ENCODE results near the gene TBC1D22A.

TBC1D22A gene

GRCh38 chr22:47197773-47198500, 435.5 kb downstream of the TBC1D22A start:
- DNase-seq: peak; percentile 49

DNA sequence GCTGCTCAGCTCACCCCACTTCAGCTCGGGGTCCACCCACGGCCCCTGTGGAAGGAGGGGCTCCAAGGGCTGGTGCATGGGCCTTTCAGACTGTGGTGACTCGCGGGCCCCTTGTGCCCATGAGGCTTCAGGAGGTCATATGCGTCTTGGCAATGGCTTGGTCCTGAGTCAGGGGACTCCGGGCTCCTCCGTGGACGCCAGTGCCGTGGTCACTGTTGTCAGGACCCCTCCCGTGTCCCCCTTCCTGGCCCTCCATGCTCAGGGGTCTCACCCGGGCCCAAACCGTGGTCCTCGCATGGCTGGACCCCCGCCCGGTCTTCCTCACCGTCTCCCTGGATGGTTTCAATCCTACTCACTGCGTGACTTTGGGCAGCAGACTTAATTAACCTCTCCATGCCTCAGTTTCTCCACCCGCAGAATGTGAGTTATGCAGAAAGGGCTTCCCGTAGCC, 436.4 kb downstream of the TBC1D22A start:
- peak; percentile 55 for DNase-seq

GRCh38 chr22:47199261-47199978, 437.0 kb downstream of the TBC1D22A start:
- DNase-seq: peak; percentile 48

GRCh38 chr22:47199979-47200272, 437.5 kb downstream of the TBC1D22A start:
- DNase-seq: no peak

DNA sequence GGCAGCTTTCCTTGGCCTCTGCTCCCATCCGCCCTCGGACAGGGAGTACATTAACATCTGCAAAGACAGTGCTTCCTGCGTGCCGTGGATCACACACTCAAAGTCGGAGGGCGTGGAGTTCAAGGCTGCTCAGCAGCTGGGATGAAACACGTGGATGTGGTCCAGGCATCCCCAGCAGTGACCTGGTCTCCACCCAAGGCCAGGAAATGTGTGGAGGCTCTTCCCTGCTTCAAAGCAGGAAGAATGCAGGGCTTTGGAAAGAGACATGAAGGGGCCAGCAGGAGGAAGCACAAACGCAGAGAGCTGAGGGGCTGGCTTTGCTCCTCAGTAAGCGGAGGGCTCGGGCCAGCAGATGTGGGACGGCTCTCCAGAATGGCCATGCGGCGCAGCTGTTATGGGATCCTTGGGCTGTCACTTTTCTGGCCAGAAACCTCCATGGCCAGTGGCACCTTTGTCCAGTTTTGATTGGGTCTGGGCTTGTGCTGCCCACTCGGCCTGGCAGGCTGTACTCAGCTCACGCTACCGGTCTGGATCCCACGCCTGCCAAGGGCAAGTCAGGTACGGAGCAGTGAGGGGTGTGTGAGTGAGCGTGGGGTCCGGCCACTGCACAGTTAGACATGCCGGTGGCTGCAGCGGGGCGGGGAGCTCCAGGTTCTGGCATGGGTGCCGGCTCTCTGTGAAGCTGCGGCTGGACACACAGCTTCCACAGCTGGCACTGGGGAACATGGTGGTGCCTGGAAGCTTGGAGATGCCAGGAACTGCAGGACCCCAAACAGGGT, 438.0 kb downstream of the TBC1D22A start:
- DNase-seq: peak; percentile 49

DNA sequence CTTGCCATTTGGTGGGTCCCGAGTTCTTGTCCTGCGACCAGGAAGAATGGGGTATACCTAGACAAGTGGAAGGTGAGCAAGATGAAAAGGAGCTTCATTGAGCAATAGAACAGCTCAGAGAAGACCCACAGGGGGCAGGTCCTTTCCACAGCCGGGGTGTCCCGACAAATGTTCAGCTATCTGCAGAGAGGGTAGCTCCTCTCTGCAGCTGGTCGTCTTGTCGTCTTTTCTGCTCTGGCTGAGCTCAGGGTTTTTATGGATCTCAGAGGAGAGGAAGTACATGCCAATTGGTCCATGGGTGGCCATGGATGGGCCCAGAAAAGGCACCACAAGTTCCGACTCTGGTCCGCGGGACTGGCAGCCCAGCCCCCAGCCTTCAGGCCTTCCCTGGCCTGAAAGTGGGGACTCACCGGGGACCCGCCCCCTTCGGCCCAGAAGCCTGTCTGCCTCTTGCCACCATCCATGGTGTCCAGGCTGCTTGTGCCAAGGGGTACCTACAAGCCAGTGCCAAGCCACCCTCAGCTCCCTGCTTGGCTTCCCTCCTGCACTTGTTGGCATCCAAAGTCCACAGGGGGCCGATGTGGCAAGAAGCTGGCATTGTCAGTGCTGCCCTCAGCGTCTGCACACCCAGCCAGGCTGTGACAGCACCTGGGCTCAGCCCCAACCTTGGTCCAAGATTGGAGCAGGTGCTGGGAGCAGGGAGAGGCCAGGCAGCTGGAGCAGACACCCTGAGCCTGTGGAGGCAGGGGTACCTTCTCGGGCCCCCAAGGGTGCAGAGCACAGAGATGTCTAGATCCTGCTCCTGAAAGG, 438.9 kb downstream of the TBC1D22A start:
- DNase-seq: peak; percentile 49

DNA sequence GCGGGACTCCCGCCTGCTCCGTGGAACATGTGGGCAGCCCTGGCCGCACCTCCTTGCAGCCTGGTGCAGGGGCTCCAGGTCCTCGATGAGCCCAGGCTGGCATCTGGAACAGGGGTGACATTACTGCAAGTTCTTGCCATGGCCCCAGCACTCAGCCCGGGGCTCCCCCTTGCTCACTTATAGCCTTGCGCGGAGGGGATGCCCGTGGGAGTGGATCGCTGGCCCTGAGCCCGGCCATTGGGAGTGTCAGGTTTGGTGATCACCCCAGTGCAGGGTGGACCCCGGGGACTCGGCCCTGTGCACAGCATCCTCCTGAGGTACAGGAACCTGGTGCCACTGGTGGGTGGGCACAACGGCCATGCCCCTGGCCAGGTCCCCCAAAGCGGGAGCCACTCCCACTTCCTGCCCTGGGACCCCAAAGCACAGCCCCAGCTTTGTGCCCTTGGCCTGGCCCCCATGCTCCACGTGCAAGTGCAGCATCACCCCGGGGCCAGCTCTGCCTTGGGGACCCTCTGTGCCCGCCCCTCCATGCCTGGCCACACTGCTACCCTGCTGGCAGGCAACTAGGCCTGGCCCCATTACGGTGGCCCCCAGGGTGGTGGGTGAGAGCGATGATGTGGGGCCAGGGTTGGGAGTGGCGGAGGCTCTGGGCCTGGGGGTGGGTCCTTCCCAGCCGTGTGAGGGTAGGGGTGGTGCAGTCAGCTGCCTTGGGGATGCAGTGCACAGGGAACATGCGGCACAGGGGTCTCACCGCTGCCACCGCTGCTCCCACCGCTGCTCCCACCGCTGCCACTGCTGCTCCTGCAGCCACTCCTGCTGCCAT, 439.8 kb downstream of the TBC1D22A start:
- peak; percentile 52 for DNase-seq

DNA sequence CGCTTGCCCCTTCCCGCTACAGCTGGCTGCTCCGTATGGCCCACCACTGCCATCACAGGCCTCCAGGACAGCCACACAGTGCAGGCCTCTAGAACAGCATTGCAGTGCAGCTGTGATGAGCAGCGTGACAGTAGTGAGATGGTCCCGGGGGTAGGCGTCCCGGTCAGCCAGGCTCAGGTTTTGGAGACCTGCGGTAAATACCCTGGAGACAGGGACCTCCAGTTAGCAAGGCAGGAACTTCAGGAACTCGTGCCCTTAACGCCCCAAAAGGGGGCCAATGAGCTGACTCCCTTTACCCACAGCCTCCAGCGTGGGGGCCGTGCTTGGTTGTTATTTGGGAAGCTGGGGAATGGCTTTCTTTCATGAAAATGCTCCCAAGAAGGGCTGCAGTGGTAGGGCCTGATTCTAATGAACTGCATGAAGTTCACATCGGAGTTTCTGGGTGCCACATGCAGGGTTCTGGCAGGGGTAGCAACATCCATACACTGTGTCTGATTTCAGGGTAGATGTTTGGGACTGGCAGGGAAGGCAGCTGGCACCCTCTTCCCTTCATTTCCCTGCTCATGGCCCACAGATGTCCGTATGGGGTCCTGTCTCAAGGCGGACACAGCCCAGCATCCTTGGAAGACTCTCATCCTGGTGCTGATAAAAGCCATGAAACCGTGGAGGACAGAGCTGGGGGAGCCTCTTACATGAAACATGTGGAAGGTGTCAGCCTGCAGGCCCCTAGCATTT, 440.5 kb downstream of the TBC1D22A start:
- DNase-seq: peak; percentile 28

- peak; percentile 54 for DNase-seq
Observed at GRCh38 chr22:47203554-47203991, 441.1 kb downstream of the TBC1D22A start.

DNA sequence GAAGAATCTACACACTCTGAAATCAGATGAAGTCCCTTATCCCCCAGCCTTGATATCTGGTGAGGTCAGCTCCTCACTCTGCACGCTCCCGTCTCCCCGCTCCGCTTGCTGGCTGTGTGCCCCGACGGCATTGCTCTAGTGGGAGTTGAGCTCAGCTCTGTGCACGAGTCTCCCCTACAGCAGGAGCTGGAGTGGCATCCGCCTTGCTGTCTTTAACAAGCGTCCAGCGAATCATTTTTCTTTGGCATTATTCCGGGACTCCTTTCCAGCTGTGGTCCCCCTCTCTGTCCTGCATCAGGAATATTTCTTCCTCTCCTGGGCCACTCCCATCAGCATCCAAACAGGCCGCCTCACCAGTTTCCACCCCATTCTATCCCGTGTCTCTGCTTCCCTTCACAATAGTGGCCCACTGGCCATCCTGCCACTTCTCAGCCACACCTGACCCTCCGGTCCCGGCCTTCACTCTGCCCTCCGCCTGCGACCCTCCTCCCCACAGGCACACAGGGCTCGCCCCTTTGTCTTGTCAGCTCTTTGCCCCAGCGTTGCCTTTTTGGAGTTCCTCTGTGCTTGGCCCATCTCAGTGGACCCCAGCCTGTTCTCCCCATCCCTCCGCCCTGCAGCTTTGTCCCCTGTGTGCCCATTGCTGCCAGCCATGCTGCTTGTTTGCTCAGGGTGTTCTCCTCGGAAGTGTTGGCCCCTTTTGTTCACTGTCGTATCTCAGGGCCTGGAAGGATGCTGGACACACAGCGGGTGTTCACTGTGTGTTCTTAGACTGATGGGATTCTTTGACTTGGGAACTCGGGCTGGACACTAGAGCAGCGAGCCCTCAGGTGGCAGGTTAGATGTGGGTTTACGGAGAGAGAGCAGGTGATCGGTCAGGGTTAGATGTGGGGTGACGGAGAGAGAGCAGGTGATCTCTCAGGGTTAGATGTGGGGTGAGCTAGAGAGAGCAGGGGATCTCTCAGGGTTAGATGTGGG, 441.8 kb downstream of the TBC1D22A start:
- peak; percentile 48 for DNase-seq

DNA sequence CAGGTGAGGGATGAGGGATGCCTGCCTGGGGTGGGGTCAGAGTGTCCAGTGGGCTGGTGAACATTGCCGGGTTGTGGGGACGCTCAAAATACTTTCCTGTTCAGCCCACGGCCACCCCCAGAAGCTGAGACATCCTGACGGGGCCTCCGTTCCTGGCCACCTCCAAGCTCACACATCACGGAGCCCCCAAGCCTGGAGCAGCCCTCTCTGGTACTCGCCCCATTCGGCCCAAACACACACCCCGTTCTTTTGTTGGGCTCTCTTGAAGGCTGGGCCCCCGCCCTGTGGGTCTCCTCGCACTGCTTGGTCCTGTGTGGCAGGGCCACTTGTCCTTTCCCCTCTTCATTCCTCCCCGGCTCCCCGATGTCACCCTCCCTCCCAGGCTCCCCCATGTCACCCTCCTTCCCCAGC, 442.6 kb downstream of the TBC1D22A start:
- DNase-seq: peak; percentile 31

DNA sequence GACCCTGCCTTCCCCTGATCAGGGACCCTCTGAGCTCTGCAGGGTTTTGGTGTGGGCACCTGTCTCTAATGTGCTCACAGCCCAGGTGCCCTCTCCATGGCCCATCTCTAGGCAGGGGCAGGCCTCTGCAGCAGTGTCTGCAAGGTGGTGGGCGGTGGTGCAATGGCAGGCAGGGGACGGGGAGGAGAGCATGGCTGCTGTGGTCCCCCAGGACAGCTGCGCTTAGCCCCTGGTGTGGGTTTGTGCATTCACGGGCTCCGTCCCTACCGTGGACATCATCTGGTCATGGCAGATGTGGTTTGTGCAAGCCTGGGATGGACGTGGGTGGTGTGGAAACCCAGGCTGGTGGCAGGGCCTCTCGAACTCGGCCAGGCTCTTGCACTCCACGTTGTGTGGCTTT, 443.1 kb downstream of the TBC1D22A start:
- peak; percentile 36 for DNase-seq

GRCh38 chr22:47206164-47206563, 443.7 kb downstream of the TBC1D22A start:
- no peak for DNase-seq

GRCh38 chr22:47206666-47207218, 444.3 kb downstream of the TBC1D22A start:
- no peak for DNase-seq

- DNase-seq: no peak
Observed at GRCh38 chr22:47207387-47207786, 444.9 kb downstream of the TBC1D22A start.

- peak; percentile 48 for DNase-seq
Observed at GRCh38 chr22:47207846-47208554, 445.6 kb downstream of the TBC1D22A start.

DNA sequence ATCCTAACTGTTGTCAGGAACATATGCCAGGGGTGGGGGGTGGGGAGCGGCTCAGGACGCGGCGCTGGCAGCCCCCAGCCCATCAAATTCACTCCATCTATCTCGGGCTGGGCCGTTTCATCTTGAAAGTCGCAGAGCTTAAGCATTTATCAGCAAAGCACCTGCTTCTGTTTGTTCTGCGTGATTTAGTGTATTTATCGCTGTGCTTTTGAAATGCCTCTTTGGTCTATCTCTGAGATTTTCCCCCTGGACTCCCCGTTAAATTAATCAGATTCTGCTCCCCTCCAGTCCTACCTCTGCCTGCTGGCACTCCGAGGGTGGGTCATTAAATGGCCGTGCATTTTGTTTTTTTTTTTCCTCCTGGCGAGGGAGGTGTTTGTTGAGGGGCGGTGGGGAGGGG, 446.2 kb downstream of the TBC1D22A start:
- DNase-seq: no peak

- DNase-seq: no peak
Observed at GRCh38 chr22:47209040-47209514, 446.6 kb downstream of the TBC1D22A start.

DNA sequence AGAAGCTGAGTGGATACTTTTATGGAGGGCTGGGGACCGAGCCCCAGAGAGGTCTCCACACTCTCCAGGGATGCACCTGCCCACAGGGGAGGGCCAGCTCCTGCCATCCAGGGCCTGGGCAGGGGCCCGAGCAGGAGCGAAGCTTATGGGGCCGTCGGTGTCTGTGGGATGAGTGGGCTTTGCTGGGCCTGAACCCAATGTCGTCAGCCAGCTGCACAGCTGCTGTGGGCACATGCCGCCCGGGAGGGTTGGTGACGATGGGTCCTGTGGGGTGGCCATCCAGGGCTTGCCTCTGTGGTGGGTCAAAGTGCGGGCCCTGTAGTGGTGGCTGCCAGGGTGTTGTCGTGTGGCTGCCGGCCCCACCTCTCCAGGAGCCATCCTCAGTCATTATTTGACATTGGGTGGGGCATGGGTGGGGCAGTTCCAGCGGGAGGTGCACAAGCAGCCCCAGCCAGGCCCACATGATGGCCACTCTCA, 447.1 kb downstream of the TBC1D22A start:
- DNase-seq: no peak

Data from activated effector memory CD4-positive, alpha-beta T cell treated with anti-CD3 and anti-CD28 coated beads, Interleukin-2, amount 50 U/mL, for 16 hours (primary cell).